Astrocyte of the cerebellum (primary cell): ENCODE measurements around the gene SUN2.

Source experiments
- DNase-seq: peaks from one replicate; pipeline ENCODE4 v3.0.0-alpha.2; 2011; ENCODE audit warnings: low read depth
- H3K4me3 ChIP-seq: 2 replicates; pipeline ENCODE4 v1.5.1; 2011; ENCODE audit warnings: mild to moderate bottlenecking, low read depth, low read length, moderate library complexity
- CTCF ChIP-seq: IDR thresholded peaks from 2 replicates; pipeline ENCODE4 v1.5.1; 2012; ENCODE audit warnings: low read length, low read depth, moderate library complexity, mild to moderate bottlenecking; ENCODE audit errors: missing control alignments
- in situ Hi-C: cut with HindIII; loops from 2 replicates; pipeline ENCODE4 v1.10.0; 2017; ENCODE audit warnings: low sequenced_read_pairs

SUN2 gene

GRCh38 chr22:38781033-38781432 lies 25.2 kb upstream of the SUN2 start:
- no peak for DNase-seq
- in situ Hi-C loops = no loop called here
- H3K4me3 ChIP-seq = no peak overlapping the region
- no peak for TF ChIP-seq CTCF

GRCh38 chr22:38777087-38777671 lies 21.4 kb upstream of the SUN2 start:
- DNase-seq = no peak
- in situ Hi-C loops = no loop called here
- TF ChIP-seq CTCF = no peak
- no peak overlapping the region for H3K4me3 ChIP-seq

GRCh38 chr22:38776086-38776485 lies 20.3 kb upstream of the SUN2 start:
- in situ Hi-C loops = no loop called here
- H3K4me3 ChIP-seq = no peak overlapping the region
- no peak for DNase-seq
- TF ChIP-seq CTCF = no peak

- in situ Hi-C loops = no loop called here
- no peak overlapping the region for H3K4me3 ChIP-seq
- no peak for TF ChIP-seq CTCF
- DNase-seq = no peak
Measured at GRCh38 chr22:38775656-38776055, 19.9 kb upstream of the SUN2 start.

- in situ Hi-C loops = no loop called here
- TF ChIP-seq CTCF = no peak
- no peak for DNase-seq
- no peak overlapping the region for H3K4me3 ChIP-seq
Measured at GRCh38 chr22:38774496-38775166, 18.8 kb upstream of the SUN2 start.

- no peak overlapping the region for H3K4me3 ChIP-seq
- no peak for TF ChIP-seq CTCF
- in situ Hi-C loops = no loop called here
- no peak for DNase-seq
Measured at GRCh38 chr22:38773363-38773946, 17.7 kb upstream of the SUN2 start.
